IMR-90 (cell line): Measurements from ENCODE around the gene MAG. TPM values are rescaled to one million over a fixed set of nuclear protein-coding genes. Genes with fewer than 3 reads are reported as not detected.

Source experiments
- BHLHE40 ChIP-seq: fragments of 150-350 bp; IDR thresholded peaks from 2 replicates; pipeline ENCODE4 v1.6.1; 2016; ENCODE audit warnings: mild to moderate bottlenecking, low read depth, low read length
- FOS ChIP-seq: fragments of 150-350 bp; IDR thresholded peaks from 2 replicates; pipeline ENCODE4 v1.6.1; 2016; ENCODE audit warnings: low read depth, low read length
- MAFK ChIP-seq: IDR thresholded peaks from 2 replicates; pipeline ENCODE4 v1.6.1; 2012; ENCODE audit warnings: low read depth, low read length, improper control_type of control experiment
- MXI1 ChIP-seq: IDR thresholded peaks from 2 replicates; pipeline ENCODE4 v1.6.1; 2012; ENCODE audit warnings: low read depth, mild to moderate bottlenecking, low read length, moderate library complexity, borderline replicate concordance
- RFX5 ChIP-seq: IDR thresholded peaks from 2 replicates; pipeline ENCODE4 v1.8.0; 2012; ENCODE audit warnings: low read depth, mild to moderate bottlenecking, low read length, moderate library complexity
- polyA plus RNA-seq, 3 experiments: library from polyadenylated mRNA; depleted of rRNA; stranded (reverse); fragments of >200 nt; gene quantifications; 2 replicates each; pipeline ENCODE4 v1.2.3, GENCODE V29; 2012; ENCODE audit warnings: low replicate concordance in 1 of 3
- total RNA-seq: library from RNA; depleted of rRNA; stranded (reverse); fragments of >200 nt; gene quantifications from 2 replicates; pipeline ENCODE4 v1.2.3, GENCODE V29; 2012

MAG gene
- total and polyA plus RNA-seq, 2 of the 4 experiments (the other 2 are of a cell fraction) = not detected

DNA sequence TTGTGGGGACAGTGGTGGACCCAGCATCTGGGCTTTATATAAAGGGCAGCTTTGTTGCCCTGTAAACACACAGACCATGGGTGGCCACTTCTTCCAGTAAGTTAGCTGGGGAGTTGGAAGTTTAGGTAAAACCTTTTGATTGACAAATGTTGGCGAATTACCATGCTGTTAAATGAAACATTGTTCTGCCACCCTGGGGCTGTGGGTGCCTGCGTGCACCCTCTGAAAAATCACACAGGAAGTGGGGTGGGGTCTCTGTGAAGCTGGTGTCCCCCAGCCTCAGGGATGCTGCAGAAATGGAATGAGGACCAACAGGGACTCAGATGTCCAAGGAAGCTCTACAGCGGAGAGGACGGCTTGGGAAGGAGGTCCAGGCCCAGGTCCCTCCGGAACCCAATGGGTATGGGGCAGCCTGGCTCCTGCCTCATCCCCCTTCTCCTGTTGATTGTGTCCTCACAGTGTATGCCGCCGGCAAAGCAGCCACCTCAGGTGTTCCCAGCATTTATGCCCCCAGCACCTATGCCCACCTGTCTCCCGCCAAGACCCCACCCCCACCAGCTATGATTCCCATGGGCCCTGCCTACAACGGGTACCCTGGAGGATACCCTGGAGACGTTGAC is 26.0 kb upstream of the MAG start (continued):
- TF ChIP-seq BHLHE40 (no peak), RFX5 (no peak), MXI1 (no peak), MAFK (no peak), FOS (no peak)
